Activated CD8-positive, alpha-beta T cell treated with anti-CD3 and anti-CD28 coated beads for 36 hours (primary cell): Measurements from ENCODE around the gene PKM. TPM values are rescaled to one million over a fixed set of nuclear protein-coding genes. Genes with fewer than 3 reads are reported as not detected.
A peak's percentile ranks its signal among the peaks of the same experiment; 100 is the strongest.

ENCODE experiments used
- ATAC-seq: fragments of 200-7000 bp; cut with Tn5 transposase; one replicate; pipeline ENCODE4 v1.10.0; 2021; ENCODE audit warnings: mild to moderate bottlenecking, moderate library complexity
- CTCF ChIA-PET: fragments of 350-600 bp; sonication (Branson Sonifier 250); formaldehyde crosslinking; loops from one replicate; lab custom pipeline; 2021; ENCODE audit warnings: antibody characterized with exemption; lab: Charles Lee
- POLR2A ChIA-PET: fragments of 350-600 bp; sonication (Branson Sonifier 250); formaldehyde crosslinking; loops from one replicate; lab custom pipeline; 2021; ENCODE audit warnings: antibody characterized with exemption; lab: Charles Lee
- DNase-seq: peaks from one replicate; pipeline ENCODE4 v3.0.0-alpha.2; 2020
- H3K27ac Mint-ChIP-seq: one replicate; pipeline ENCODE4 v1.8.0; 2021; ENCODE audit warnings: mild to moderate bottlenecking, mixed read lengths
- H3K27me3 Mint-ChIP-seq: one replicate; pipeline ENCODE4 v1.8.0; 2021; ENCODE audit warnings: mixed read lengths
- H3K36me3 Mint-ChIP-seq: one replicate; pipeline ENCODE4 v1.8.0; 2021; ENCODE audit warnings: low read depth, mixed read lengths
- H3K4me1 Mint-ChIP-seq: one replicate; pipeline ENCODE4 v1.8.0; 2021; ENCODE audit warnings: low read depth, mixed read lengths
- H3K4me3 Mint-ChIP-seq: one replicate; pipeline ENCODE4 v1.8.0; 2021; ENCODE audit warnings: mild to moderate bottlenecking, moderate library complexity, mixed read lengths
- H3K9me3 Mint-ChIP-seq: one replicate; pipeline ENCODE4 v1.8.0; 2021; ENCODE audit warnings: mixed read lengths
- CTCF ChIP-seq: fragments of 200-600 bp; IDR thresholded peaks from one replicate; pipeline ENCODE4 v1.8.0; 2022; ENCODE audit warnings: antibody characterized with exemption, mild to moderate bottlenecking
- intact Hi-C: fragments of 100-400 bp; cut with micrococcal nuclease; formaldehyde crosslinking; loops from one replicate; pipeline ENCODE4 v1.10.0; 2022
- total RNA-seq, 2 experiments: library from RNA; stranded (reverse); gene quantifications; one replicate each; pipeline ENCODE4 v1.2.3, GENCODE V29; 2021

The PKM gene
- total RNA-seq, 2 experiments from 2014 or later = 2,565 to 2,588 TPM

DNA sequence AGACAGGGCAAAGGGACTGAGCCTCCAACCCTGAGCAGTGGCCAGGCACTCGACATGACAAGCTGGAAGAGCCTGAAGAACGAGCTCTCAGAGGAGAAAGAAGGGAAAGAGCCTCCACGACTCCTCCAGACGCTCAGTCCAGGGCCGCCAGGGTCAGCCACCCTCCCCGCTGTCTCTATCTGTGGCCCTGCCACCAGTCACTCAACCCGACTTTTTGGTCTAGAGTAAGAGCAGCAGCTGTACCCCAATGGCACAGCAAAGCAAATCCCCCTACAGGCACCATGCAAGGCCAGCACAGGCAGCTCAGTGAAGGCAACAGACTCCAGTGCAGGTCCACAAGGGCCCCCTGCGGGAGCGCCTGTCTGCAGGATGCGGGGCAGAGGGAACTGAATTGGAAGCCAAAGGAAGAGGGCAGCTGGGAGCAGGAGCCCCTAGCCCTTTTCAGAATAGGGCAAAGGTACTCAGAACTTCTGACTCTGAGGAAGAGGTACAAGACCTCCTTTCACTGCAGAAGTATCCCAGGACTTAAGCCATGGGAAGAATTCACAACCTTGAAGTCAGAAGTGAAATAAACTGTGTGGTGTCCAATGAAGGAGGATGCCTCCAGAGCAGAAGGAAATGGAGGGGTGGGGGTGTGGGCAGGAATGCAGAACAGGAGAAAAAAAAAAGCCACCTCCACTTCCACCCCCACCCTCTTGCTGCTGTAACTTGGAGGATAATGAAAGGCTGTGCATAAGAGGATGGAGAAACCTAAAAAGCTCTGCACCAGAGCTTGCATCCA lies 24.9 kb downstream of the PKM start:
- Mint-ChIP-seq H3K4me3 (no peak overlapping the region), H3K27ac (peak overlapping the region; percentile 30), H3K27me3 (no peaks in the 10 kb centered on the region), H3K4me1 (peaks cover 29% of the 10 kb centered on the region), H3K9me3 (no peaks in the 10 kb centered on the region), H3K36me3 (peaks cover 99% of the 10 kb centered on the region)
- ATAC-seq = no peak
- DNase-seq = no peak
- no peak for TF ChIP-seq CTCF
- POLR2A ChIA-PET = interaction anchor here (2.9 to 3.5 kb wide), 3 partner anchors 7 to 22 kb away, joined by 15 to 24 read pairs (median 18); no protein-coding TSS in a partner anchor
- CTCF ChIA-PET = interaction anchor here (1.5 kb wide), 1 partner anchor 21 kb away, joined by 4 read pairs; no protein-coding TSS in a partner anchor
- intact Hi-C loops = no loop called here

- POLR2A ChIA-PET = interaction anchor here (3.5 kb wide), 1 partner anchor 15 kb away, joined by 15 read pairs; no protein-coding TSS in a partner anchor
Measured at GRCh38 chr15:72205273-72205672, 25.7 kb downstream of the PKM start.

GRCh38 chr15:72203507-72203837 lies 27.5 kb downstream of the PKM start:
- intact Hi-C loops = no loop called here
- H3K36me3 Mint-ChIP-seq = peaks cover 99% of the 10 kb centered on the region
- peaks cover 22% of the 10 kb centered on the region for H3K4me1 Mint-ChIP-seq
- TF ChIP-seq CTCF = no peak
- DNase-seq = no peak
- H3K4me3 Mint-ChIP-seq = no peak overlapping the region
- ATAC-seq = no peak
- ChIA-PET CTCF (no interaction called here), POLR2A (interaction anchor here (1.2 to 1.7 kb wide), 4 partner anchors 12 to 69 kb away, joined by 3 to 4 read pairs (median 4); partner anchors contain the start of gene PARP6)
- H3K27me3 Mint-ChIP-seq = no peaks in the 10 kb centered on the region
- peak overlapping the region; percentile 59 for H3K27ac Mint-ChIP-seq
- no peaks in the 10 kb centered on the region for H3K9me3 Mint-ChIP-seq

More at GRCh38 chr15:72205273-72205672, 25.7 kb downstream of the PKM start:
- H3K27me3 Mint-ChIP-seq = no peaks in the 10 kb centered on the region
- H3K9me3 Mint-ChIP-seq = no peaks in the 10 kb centered on the region
- ATAC-seq (no peak), DNase-seq (no peak)
- TF ChIP-seq CTCF = no peak
- H3K27ac Mint-ChIP-seq = peak overlapping the region; percentile 30
- no peak overlapping the region for H3K4me3 Mint-ChIP-seq
- peaks cover 29% of the 10 kb centered on the region for H3K4me1 Mint-ChIP-seq
- H3K36me3 Mint-ChIP-seq = peaks cover 99% of the 10 kb centered on the region
- intact Hi-C loops = no loop called here
- CTCF ChIA-PET = no interaction called here

- POLR2A ChIA-PET = interaction anchor here (1.2 to 2.6 kb wide), 5 partner anchors 13 to 70 kb away, joined by 3 to 7 read pairs (median 4); partner anchors contain the start of gene PARP6
- CTCF ChIA-PET = no interaction called here
- DNase-seq (no peak), ATAC-seq (no peak)
- peak overlapping the region; percentile 59 for H3K27ac Mint-ChIP-seq
- intact Hi-C loops = no loop called here
- no peaks in the 10 kb centered on the region for H3K9me3 Mint-ChIP-seq
- H3K4me1 Mint-ChIP-seq = peaks cover 26% of the 10 kb centered on the region
- peaks cover 2% of the 10 kb centered on the region for H3K27me3 Mint-ChIP-seq
- H3K36me3 Mint-ChIP-seq = peaks cover 99% of the 10 kb centered on the region
- no peak for TF ChIP-seq CTCF
- no peak overlapping the region for H3K4me3 Mint-ChIP-seq
Measured at GRCh38 chr15:72202801-72203506, 28.0 kb downstream of the PKM start.
